Measurements from ENCODE around the gene DRD5.
"Not testable (repeated sequence)": the region's sequence is repeated elsewhere in the genome, so short reads cannot be mapped to it uniquely, and the experiment has no call there.

DRD5 gene

GRCh38 chr4:9781343-9782135 is at the start of gene DRD5:
Gene DRD5 (plus strand): TSS chr4:9781634. CDS start chr4:9782030, 396 bp downstream.
- TF ChIP-seq POLR2A (IDR thresholded peaks at IDR 0.05; ENCODE audit: extremely low read depth, insufficient read length) (no peak), MYC (IDR thresholded peaks at IDR 0.05; ENCODE audit: low read depth, low read length) (no peak), CTCF (IDR thresholded peaks at IDR 0.05; ENCODE audit: low read depth, low read length) (no peak)
- TF ChIP-seq, protein P1, sequence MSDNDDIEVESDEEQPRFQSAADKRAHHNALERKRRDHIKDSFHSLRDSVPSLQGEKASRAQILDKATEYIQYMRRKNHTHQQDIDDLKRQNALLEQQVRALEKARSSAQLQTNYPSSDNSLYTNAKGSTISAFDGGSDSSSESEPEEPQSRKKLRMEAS (IDR thresholded peaks at IDR 0.05; ENCODE audit: low read depth, low read length) = no peak
- no peak for DNase-seq (ENCODE audit: low read depth)
- no peak within 1 kb of the TSS for H3K4me3 ChIP-seq (ENCODE audit: low read depth, low read length)

- not testable (repeated sequence) for H3K4me3 ChIP-seq (ENCODE audit: low read depth, low read length); DNase-seq (ENCODE audit: low read depth)
Observed at GRCh38 chr4:9732256-9732655, 49.2 kb upstream of the DRD5 start.

GRCh38 chr4:9735515-9735914 is 45.9 kb upstream of the DRD5 start:
- no peak for DNase-seq (ENCODE audit: low read depth)
- no peak overlapping the region for H3K4me3 ChIP-seq (ENCODE audit: low read depth, low read length)
- no peak for TF ChIP-seq CTCF (IDR thresholded peaks at IDR 0.05; ENCODE audit: low read depth, low read length)

DNA sequence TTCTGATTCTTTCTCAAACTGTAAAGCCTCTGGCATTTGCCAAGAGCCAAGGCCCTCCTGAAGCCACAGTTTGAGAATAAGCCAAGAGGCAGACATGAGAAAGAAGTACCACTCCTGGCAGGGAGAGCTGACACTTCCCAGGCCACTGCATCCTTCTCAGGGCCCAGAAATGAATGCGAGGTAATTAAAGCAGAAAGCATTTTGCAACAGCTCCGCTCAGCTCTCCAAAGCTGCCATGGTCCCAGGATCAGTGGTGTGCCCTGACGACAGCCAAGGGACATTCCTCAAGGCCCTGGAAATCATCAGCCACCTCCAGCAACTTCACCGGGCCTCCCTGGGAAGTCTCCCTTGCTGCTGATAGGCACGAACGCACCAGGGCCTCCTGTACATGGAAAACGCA is 44.2 kb upstream of the DRD5 start:
- not testable (repeated sequence) for DNase-seq (ENCODE audit: low read depth); H3K4me3 ChIP-seq (ENCODE audit: low read depth, low read length)

DNA sequence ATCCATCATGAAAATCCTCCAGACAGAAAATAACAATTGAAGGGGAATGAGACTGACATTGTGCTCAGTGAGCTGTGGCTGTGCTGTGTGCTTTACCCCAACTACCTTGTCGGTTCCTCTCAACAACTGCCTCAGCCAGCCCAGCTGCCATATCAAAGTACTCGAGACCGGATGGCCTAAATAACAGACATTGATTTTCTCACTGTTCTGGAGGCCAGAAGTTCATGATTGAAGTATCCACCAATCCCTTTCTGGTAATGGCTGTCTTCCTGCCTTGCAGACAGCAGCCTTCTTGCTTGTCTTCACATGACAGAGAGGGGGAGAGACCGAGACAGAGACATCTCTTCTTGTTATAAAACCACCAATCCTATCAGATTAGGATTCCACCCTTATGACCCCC is 37.6 kb upstream of the DRD5 start:
- DNase-seq (ENCODE audit: low read depth) = not testable (repeated sequence)

GRCh38 chr4:9745782-9746181 is 35.7 kb upstream of the DRD5 start:
- no peak overlapping the region for H3K4me3 ChIP-seq (ENCODE audit: low read depth, low read length)
- TF ChIP-seq, protein P1 (IDR thresholded peaks at IDR 0.05; ENCODE audit: low read depth, low read length) = no peak; the same call in 1 of the 2 replicates
- TF ChIP-seq MYC (IDR thresholded peaks at IDR 0.05; ENCODE audit: low read depth, low read length) (no peak), POLR2A (IDR thresholded peaks at IDR 0.05; ENCODE audit: extremely low read depth, insufficient read length) (no peak), CTCF (IDR thresholded peaks at IDR 0.05; ENCODE audit: low read depth, low read length) (no peak)
- no peak for DNase-seq (ENCODE audit: low read depth)

More for the DNA sequence above, 37.6 kb upstream of the DRD5 start:
- H3K4me3 ChIP-seq (ENCODE audit: low read depth, low read length) = not testable (repeated sequence)

GRCh38 chr4:9758641-9759317 is 22.7 kb upstream of the DRD5 start:
- no peak overlapping the region for H3K4me3 ChIP-seq (ENCODE audit: low read depth, low read length)
- DNase-seq (ENCODE audit: low read depth) = no peak
- TF ChIP-seq POLR2A (IDR thresholded peaks at IDR 0.05; ENCODE audit: extremely low read depth, insufficient read length) (no peak), CTCF (IDR thresholded peaks at IDR 0.05; ENCODE audit: low read depth, low read length) (no peak), MYC (IDR thresholded peaks at IDR 0.05; ENCODE audit: low read depth, low read length) (no peak)
- TF ChIP-seq, protein P1 (IDR thresholded peaks at IDR 0.05; ENCODE audit: low read depth, low read length) = no peak
